HepG2 (cell line): ENCODE data around the gene IL1R1. TPM values are rescaled to one million over a fixed set of nuclear protein-coding genes. Genes with fewer than 3 reads are reported as not detected.

Source experiments
- ATF7 ChIP-seq, 2 experiments: fragments of 450-650 bp in 1 of 2; sonication (generic) in 1 of 2; formaldehyde crosslinking in 1 of 2; IDR thresholded peaks; 2 replicates each; pipeline versions ENCODE4 v1.4.0 to v1.6.1; 2016 to 2020; ENCODE audit warnings: antibody characterized with exemption in 1 of 2, mild to moderate bottlenecking in 1 of 2, missing genetic modification reagents in 1 of 2
- ATM ChIP-seq: fragments of 450-650 bp; IDR thresholded peaks from 2 replicates; pipeline ENCODE4 v1.7.1; 2017; ENCODE audit warnings: mild to moderate bottlenecking, borderline replicate concordance
- ESRRA ChIP-seq: sonication (generic); formaldehyde crosslinking; IDR thresholded peaks from 2 replicates; pipeline ENCODE4 v1.5.1; 2020; ENCODE audit warnings: mild to moderate bottlenecking, low read depth, missing genetic modification reagents
- GPN1 ChIP-seq: sonication (generic); formaldehyde crosslinking; IDR thresholded peaks from 2 replicates; pipeline ENCODE4 v1.5.1; 2020; ENCODE audit warnings: missing genetic modification reagents, borderline replicate concordance
- SATB2 ChIP-seq: sonication (generic); formaldehyde crosslinking; IDR thresholded peaks from 2 replicates; pipeline ENCODE4 v1.5.0; 2020; ENCODE audit warnings: missing genetic modification reagents
- SP4 ChIP-seq: sonication (generic); formaldehyde crosslinking; IDR thresholded peaks from 2 replicates; pipeline ENCODE4 v1.8.1; 2023; ENCODE audit warnings: mild to moderate bottlenecking, missing genetic modification reagents
- TEF ChIP-seq: sonication (generic); formaldehyde crosslinking; IDR thresholded peaks from 2 replicates; pipeline ENCODE4 v1.5.0; 2020; ENCODE audit warnings: missing genetic modification reagents
- THAP11 ChIP-seq: IDR thresholded peaks from 2 replicates; pipeline ENCODE4 v1.6.1; 2016; ENCODE audit warnings: missing biosample characterization, missing genetic modification reagents
- ZFP1 ChIP-seq: IDR thresholded peaks from 2 replicates; pipeline ENCODE4 v1.6.1; 2016
- ZHX1 ChIP-seq: sonication (generic); formaldehyde crosslinking; IDR thresholded peaks from 2 replicates; pipeline ENCODE4 v1.8.1; 2022; ENCODE audit warnings: low read depth, mild to moderate bottlenecking, missing genetic modification reagents
- ZMAT3 ChIP-seq: sonication (generic); formaldehyde crosslinking; conservative IDR thresholded peaks from 2 replicates; pipeline ENCODE4 v1.7.0; 2021; ENCODE audit warnings: missing genetic modification reagents
- ZNF160 ChIP-seq: sonication (generic); formaldehyde crosslinking; IDR thresholded peaks from 2 replicates; pipeline ENCODE4 v1.8.0; 2022; ENCODE audit warnings: mild to moderate bottlenecking, inconsistent platforms, missing genetic modification reagents
- ZNF333 ChIP-seq: sonication (generic); formaldehyde crosslinking; IDR thresholded peaks from 2 replicates; pipeline ENCODE4 v1.4.0; 2020; ENCODE audit warnings: mild to moderate bottlenecking, missing genetic modification reagents, borderline replicate concordance
- ZNF660 ChIP-seq: sonication (generic); formaldehyde crosslinking; IDR thresholded peaks from 2 replicates; pipeline ENCODE4 v1.5.1; 2020; ENCODE audit warnings: mild to moderate bottlenecking, low read depth, missing genetic modification reagents, borderline replicate concordance
- ZNF710 ChIP-seq: sonication (generic); formaldehyde crosslinking; IDR thresholded peaks from 2 replicates; pipeline ENCODE4 v1.5.0; 2020; ENCODE audit warnings: mild to moderate bottlenecking, missing genetic modification reagents, borderline replicate concordance
- ZNF75D ChIP-seq: sonication (generic); formaldehyde crosslinking; IDR thresholded peaks from 2 replicates; pipeline ENCODE4 v1.8.1; 2023; ENCODE audit warnings: missing genetic modification reagents, mild to moderate bottlenecking, borderline replicate concordance
- polyA plus RNA-seq, 8 experiments: library from polyadenylated mRNA; depleted of rRNA in 3 of 8; stranded (reverse) in 7 of 8; unstranded in 1 of 8; fragments of >200 nt; fragmentation: Illumina TruSeq in 4 of 8; extraction: Trizol in 4 of 8; gene quantifications; 2 replicates each; pipeline versions ENCODE4 v1.2.1 to v1.2.3, GENCODE V29; 2011 to 2016; ENCODE audit warnings: low read depth in 4 of 8, missing spikeins in 1 of 8, mixed read lengths in 1 of 8; ENCODE audit not compliant: insufficient read depth in 1 of 8
- total RNA-seq, 5 experiments: library from RNA; depleted of rRNA; stranded (reverse); fragments of >200 nt; fragmentation: Illumina TruSeq; extraction: Trizol; gene quantifications; 2 replicates each; pipeline ENCODE4 v1.2.3, GENCODE V29; 2016; ENCODE audit warnings: low read depth in 1 of 5
- TF ChIP-seq, protein P1 (sequence below): sonication (generic); formaldehyde crosslinking; IDR thresholded peaks from 2 replicates; pipeline ENCODE4 v1.5.0; 2020; ENCODE audit warnings: missing genetic modification reagents
- TF ChIP-seq, protein P2 (sequence below): sonication (generic); formaldehyde crosslinking; IDR thresholded peaks from 2 replicates; pipeline ENCODE4 v1.5.0; 2020; ENCODE audit warnings: missing genetic modification reagents

IL1R1 gene
- total and polyA plus RNA-seq, 2 of the 13 experiments (the other 11 are each of a cell fraction or from before 2014, with no cell fraction given), result 38.0 to 93.1 TPM

DNA sequence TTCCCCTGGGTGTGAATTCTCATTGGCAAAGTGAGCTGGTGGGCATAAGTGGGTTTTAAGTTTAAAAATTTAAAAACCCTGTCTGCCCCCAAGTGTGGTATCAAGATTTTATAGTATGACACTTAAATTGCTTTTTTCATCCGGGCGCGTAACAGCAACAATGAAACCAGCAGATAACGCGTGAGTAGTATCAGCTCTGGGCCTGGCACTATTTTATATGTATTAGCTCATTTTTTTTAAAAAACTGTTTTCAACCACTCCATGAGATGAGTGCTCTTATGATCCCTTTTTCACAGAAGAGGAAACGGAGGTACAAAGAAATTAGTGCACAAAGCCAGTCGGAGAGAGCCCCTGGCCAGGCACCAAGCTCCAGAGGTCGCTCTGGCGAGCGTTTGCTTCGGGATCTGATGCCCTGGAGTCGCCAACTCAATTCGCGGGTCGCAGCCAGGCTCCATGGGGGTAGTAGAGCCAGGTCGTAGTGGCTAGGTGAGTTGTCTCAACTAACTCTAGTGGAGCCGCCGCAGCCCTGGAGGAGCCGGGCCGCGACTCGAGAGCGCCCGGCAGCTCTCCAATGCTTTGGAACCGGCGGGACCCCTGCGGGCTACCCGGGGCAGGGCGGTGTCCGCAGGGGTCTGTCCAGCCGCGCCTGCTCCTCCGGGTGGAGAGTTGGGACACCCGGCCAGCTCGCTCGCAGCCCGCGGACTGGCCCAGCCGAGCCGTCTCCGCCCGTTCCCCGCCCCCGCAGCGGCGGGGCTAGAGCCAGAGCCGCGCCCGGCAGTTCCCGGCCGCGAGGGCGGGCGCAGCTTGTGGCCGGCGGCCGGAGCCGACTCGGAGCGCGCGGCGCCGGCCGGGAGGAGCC, at the start of gene IL1R1 (continued):
- TF ChIP-seq ATM, result no peak
- no peak for TF ChIP-seq ZNF75D (CRISPR knock-in tag)
- peak; percentile 45; the same call in 1 of the 2 replicates for TF ChIP-seq THAP11 (CRISPR knock-in tag)
- TF ChIP-seq TEF (CRISPR knock-in tag), result 0 out of 2 replicates have a peak, but pooled peaks have one; percentile 29
- TF ChIP-seq, protein P1, sequence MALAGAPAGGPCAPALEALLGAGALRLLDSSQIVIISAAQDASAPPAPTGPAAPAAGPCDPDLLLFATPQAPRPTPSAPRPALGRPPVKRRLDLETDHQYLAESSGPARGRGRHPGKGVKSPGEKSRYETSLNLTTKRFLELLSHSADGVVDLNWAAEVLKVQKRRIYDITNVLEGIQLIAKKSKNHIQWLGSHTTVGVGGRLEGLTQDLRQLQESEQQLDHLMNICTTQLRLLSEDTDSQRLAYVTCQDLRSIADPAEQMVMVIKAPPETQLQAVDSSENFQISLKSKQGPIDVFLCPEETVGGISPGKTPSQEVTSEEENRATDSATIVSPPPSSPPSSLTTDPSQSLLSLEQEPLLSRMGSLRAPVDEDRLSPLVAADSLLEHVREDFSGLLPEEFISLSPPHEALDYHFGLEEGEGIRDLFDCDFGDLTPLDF (CRISPR knock-in tag), result peak; percentile 64; the same call in 1 of the 2 replicates
- TF ChIP-seq ZNF333 (CRISPR knock-in tag), result peak; percentile 16; the same call in 1 of the 2 replicates
- TF ChIP-seq GPN1 (CRISPR knock-in tag), result no peak
- peak; percentile 49; the same call in 1 of the 2 replicates for TF ChIP-seq SP4 (CRISPR knock-in tag)
- TF ChIP-seq ZHX1 (CRISPR knock-in tag), result no peak
- TF ChIP-seq, protein P2, sequence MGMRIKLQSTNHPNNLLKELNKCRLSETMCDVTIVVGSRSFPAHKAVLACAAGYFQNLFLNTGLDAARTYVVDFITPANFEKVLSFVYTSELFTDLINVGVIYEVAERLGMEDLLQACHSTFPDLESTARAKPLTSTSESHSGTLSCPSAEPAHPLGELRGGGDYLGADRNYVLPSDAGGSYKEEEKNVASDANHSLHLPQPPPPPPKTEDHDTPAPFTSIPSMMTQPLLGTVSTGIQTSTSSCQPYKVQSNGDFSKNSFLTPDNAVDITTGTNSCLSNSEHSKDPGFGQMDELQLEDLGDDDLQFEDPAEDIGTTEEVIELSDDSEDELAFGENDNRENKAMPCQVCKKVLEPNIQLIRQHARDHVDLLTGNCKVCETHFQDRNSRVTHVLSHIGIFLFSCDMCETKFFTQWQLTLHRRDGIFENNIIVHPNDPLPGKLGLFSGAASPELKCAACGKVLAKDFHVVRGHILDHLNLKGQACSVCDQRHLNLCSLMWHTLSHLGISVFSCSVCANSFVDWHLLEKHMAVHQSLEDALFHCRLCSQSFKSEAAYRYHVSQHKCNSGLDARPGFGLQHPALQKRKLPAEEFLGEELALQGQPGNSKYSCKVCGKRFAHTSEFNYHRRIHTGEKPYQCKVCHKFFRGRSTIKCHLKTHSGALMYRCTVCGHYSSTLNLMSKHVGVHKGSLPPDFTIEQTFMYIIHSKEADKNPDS, result no peak
- TF ChIP-seq ZNF710 (CRISPR knock-in tag), result peak; percentile 63; the same call in 1 of the 2 replicates
- no peak for TF ChIP-seq ZMAT3 (CRISPR knock-in tag)
- no peak for TF ChIP-seq ZNF660 (CRISPR knock-in tag)
- no peak for TF ChIP-seq ZFP1 (CRISPR knock-in tag)
- no peak for TF ChIP-seq ZNF160 (CRISPR knock-in tag)
- no peak for TF ChIP-seq SATB2 (CRISPR knock-in tag)
- TF ChIP-seq ATF7 (IDR thresholded peaks at IDR 0.05), result no peak
- TF ChIP-seq ATF7 (CRISPR knock-in tag; IDR thresholded peaks at IDR 0.05), result no peak
- no peak for TF ChIP-seq ESRRA (CRISPR knock-in tag)
